ENCODE data around the gene SLCO1A2.

Gene SLCO1A2

DNA sequence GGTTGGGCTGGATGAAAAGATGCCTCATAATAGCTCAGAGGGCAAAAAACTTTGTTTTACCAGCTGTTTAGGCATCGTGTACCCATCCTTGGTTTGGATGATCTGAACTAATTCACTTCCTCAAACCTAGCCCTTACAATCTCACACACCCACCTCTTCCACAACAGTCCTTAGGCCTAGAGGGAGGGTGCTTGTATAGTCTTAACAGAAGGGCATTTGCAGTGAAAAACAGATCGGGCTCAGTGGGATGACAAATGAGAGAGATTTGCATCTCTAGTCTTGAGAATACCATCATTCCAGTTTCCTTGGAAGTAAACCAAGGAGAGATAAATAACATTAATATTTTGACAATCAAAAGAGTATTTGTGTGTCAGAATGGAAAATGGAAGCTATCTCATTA is 11.0 kb downstream of the SLCO1A2 start:
- Histone ChIP-seq H3K27ac (ENCODE audit: low read length) (peak overlapping the region; percentile 59), H3K4me3 (ENCODE audit: low read length) (peak overlapping the region; percentile 24; the same call in 1 of the 2 replicates), H3K27me3 (ENCODE audit: insufficient read depth, low read length) (no peaks in the 10 kb centered on the region), H3K9ac (ENCODE audit: low read depth, low read length) (peak overlapping the region; percentile 49; the same call in 1 of the 2 replicates), H3K4me1 (ENCODE audit: insufficient read depth, low read length) (peaks cover 19% of the 10 kb centered on the region; the same call in 1 of the 2 replicates), H3K36me3 (ENCODE audit: insufficient read depth, low read depth, low read length) (peaks cover 6% of the 10 kb centered on the region), H3K9me3 (ENCODE audit: insufficient read depth, low read depth, low read length) (peaks cover 32% of the 10 kb centered on the region)

DNA sequence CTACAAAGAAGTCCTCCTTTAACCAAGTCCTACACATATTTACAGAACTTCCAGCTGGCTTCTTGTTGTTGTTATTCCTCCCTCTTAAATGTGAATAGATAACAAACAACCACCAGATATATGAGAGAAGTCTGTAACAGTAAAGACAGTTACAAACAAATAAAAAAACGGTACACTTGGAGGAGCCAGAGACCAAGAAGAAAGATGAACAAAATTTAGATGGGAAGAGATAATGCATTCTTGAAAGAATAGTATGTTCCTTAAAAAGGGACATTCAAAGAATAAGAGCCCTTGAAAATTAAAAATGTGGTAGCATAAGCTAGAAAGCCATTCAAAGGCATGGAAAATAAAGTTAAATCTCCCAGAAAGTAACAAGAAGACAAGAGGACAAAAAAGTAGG is 25.9 kb downstream of the SLCO1A2 start:
- Histone ChIP-seq H3K9me3 (ENCODE audit: insufficient read depth, low read depth, low read length) (no peaks in the 10 kb centered on the region), H3K27me3 (ENCODE audit: insufficient read depth, low read length) (no peaks in the 10 kb centered on the region), H3K9ac (ENCODE audit: low read depth, low read length) (no peak overlapping the region), H3K4me1 (ENCODE audit: insufficient read depth, low read length) (no peaks in the 10 kb centered on the region), H3K27ac (ENCODE audit: low read length) (no peak overlapping the region), H3K4me3 (ENCODE audit: low read length) (no peak overlapping the region), H3K36me3 (ENCODE audit: insufficient read depth, low read depth, low read length) (no peaks in the 10 kb centered on the region)

DNA sequence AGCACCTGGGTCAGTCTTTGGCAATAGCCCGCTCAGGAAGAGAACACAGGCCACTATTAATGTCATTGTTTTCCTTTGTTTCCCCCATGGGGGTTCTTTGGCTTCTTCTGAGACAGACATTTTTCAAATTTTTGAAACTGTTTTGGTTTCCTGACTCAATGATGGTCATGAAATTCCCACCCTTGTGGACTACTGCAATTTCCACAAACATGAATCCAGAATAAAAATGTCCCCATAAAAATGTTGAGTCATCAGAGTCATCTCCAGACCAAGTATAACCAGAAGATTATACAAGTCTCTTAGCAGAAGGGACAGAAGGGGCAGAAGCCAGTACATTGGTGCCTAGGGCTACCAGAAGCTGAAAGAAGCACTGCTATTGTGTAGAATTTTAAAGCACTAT is 29.1 kb downstream of the SLCO1A2 start:
- H3K27me3 ChIP-seq (ENCODE audit: insufficient read depth, low read length), result no peaks in the 10 kb centered on the region
- H3K4me1 ChIP-seq (ENCODE audit: insufficient read depth, low read length), result no peaks in the 10 kb centered on the region
- no peaks in the 10 kb centered on the region for H3K36me3 ChIP-seq (ENCODE audit: insufficient read depth, low read depth, low read length)
- H3K27ac ChIP-seq (ENCODE audit: low read length), result no peak overlapping the region
- H3K4me3 ChIP-seq (ENCODE audit: low read length), result no peak overlapping the region
- H3K9ac ChIP-seq (ENCODE audit: low read depth, low read length), result no peak overlapping the region
- no peaks in the 10 kb centered on the region for H3K9me3 ChIP-seq (ENCODE audit: insufficient read depth, low read depth, low read length)

DNA sequence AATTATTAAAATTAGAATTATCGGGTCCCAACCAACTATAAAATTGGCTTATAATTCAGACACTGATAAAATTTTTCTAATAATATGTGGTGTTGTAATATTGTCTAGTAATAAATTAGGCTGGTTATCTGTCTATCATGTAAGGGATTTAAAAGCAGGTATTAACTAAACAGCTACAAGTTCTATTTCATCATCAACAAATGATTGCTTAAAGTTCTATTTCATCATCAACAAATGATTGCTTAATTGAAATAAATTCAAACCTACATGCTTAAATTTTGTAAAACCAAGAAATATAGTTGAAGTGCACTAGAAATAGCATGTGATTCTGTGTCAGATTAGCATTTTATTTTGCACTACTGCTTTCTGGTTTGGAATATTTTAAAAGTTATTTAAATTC is 34.1 kb downstream of the SLCO1A2 start:
- Histone ChIP-seq H3K9me3 (ENCODE audit: insufficient read depth, low read depth, low read length) (no peaks in the 10 kb centered on the region), H3K27ac (ENCODE audit: low read length) (no peak overlapping the region), H3K9ac (ENCODE audit: low read depth, low read length) (no peak overlapping the region), H3K36me3 (ENCODE audit: insufficient read depth, low read depth, low read length) (no peaks in the 10 kb centered on the region), H3K4me3 (ENCODE audit: low read length) (no peak overlapping the region), H3K27me3 (ENCODE audit: insufficient read depth, low read length) (no peaks in the 10 kb centered on the region), H3K4me1 (ENCODE audit: insufficient read depth, low read length) (no peaks in the 10 kb centered on the region)

DNA sequence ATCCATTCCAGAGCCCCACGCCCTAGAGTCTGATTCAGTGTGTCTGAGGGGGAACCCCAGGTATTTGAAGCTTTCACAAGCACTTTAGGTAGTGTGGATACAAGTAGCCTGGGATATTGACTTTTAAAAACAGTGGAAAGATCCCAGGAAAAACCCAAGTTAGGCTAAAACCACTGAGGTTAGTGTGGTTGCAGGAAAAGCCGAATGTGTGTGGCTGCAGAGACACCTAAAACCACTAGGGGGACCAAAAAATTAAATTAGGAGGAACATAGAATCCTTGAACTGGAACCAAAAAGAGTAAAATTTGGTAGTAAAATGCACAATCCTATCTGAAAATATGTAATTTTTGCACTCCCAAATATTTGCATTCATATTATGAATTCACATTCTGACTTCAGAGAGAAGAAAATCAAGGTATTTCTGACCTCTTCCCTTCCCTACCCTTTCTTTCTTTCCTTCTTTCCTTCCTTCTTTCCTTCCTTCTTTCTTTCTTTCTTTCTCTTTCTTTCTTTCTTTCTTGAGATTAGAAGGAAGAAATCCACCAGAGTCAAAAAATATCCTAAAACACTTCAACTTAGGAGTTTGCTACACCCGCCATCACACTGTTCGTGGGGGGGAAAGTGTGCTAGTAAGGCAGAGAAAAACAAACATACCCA is 37.8 kb downstream of the SLCO1A2 start:
- H3K27me3 ChIP-seq (ENCODE audit: insufficient read depth, low read length), result no peaks in the 10 kb centered on the region
- no peaks in the 10 kb centered on the region for H3K9me3 ChIP-seq (ENCODE audit: insufficient read depth, low read depth, low read length)
- no peak overlapping the region for H3K4me3 ChIP-seq (ENCODE audit: low read length)
- no peak overlapping the region for H3K27ac ChIP-seq (ENCODE audit: low read length)
- no peaks in the 10 kb centered on the region for H3K4me1 ChIP-seq (ENCODE audit: insufficient read depth, low read length)
- H3K36me3 ChIP-seq (ENCODE audit: insufficient read depth, low read depth, low read length), result no peaks in the 10 kb centered on the region
- no peak overlapping the region for H3K9ac ChIP-seq (ENCODE audit: low read depth, low read length)

DNA sequence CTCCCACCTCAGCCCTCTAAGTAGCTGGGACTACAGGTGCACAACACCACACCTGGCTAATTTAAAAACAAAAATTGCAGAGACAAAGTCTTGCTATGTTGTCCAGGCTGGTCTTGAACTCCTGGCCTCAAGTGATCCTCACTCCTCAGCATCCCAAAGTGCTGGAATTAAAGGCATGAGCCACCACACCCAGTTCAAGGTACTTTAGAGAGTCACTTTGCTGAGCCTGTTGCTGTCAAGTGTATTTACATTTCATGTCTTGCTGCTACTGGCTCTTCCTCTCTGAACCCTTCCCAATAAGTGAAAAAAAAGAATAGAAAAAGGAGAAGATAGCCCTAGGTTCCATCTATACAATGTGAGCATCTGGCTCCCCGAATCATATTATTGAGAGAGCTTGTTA is 38.4 kb downstream of the SLCO1A2 start:
- Histone ChIP-seq H3K9ac (ENCODE audit: low read depth, low read length) (no peak overlapping the region), H3K27ac (ENCODE audit: low read length) (no peak overlapping the region), H3K9me3 (ENCODE audit: insufficient read depth, low read depth, low read length) (no peaks in the 10 kb centered on the region), H3K36me3 (ENCODE audit: insufficient read depth, low read depth, low read length) (no peaks in the 10 kb centered on the region), H3K27me3 (ENCODE audit: insufficient read depth, low read length) (no peaks in the 10 kb centered on the region), H3K4me1 (ENCODE audit: insufficient read depth, low read length) (no peaks in the 10 kb centered on the region), H3K4me3 (ENCODE audit: low read length) (no peak overlapping the region)

DNA sequence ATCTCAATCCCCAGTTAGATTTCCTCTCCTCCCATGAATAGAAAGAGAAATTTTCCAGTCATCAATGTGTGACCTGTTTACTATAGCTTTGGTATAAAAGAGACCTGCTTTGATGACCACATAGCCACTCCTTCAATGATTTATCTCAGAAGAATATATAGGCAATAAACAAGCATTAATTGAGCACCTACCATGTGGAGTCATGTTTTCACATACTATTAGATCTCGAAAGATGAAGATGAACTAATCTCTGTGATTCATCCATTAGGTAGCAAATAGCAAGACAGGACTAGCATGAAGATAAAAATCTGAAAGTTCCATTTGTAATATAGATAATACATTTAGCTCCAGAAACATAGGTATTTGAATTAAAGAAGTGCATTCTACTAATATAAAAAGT is 40.5 kb downstream of the SLCO1A2 start:
- Histone ChIP-seq H3K36me3 (ENCODE audit: insufficient read depth, low read depth, low read length) (no peaks in the 10 kb centered on the region), H3K4me3 (ENCODE audit: low read length) (no peak overlapping the region), H3K27me3 (ENCODE audit: insufficient read depth, low read length) (no peaks in the 10 kb centered on the region), H3K9ac (ENCODE audit: low read depth, low read length) (no peak overlapping the region), H3K9me3 (ENCODE audit: insufficient read depth, low read depth, low read length) (no peaks in the 10 kb centered on the region), H3K27ac (ENCODE audit: low read length) (no peak overlapping the region), H3K4me1 (ENCODE audit: insufficient read depth, low read length) (no peaks in the 10 kb centered on the region)

DNA sequence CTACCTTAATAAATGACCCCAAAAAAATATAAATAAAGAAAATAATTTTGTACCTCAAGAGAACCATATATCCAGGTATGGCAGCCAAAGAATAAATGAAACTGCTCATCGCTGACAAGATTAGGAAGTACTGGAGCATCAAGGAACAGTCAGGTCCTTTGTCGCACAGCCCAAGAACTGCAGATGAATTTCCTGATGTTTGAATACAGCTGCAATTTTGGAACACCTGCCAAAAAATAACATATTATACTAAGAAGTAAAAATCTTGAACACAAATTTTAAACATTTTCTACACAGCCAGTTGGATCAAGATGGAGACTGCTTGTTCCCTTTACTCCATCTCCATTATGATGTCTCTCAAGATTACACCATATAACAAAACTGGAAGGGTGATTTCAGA is 42.6 kb downstream of the SLCO1A2 start:
- Histone ChIP-seq H3K9ac (ENCODE audit: low read depth, low read length) (no peak overlapping the region), H3K4me3 (ENCODE audit: low read length) (no peak overlapping the region), H3K27me3 (ENCODE audit: insufficient read depth, low read length) (no peaks in the 10 kb centered on the region), H3K36me3 (ENCODE audit: insufficient read depth, low read depth, low read length) (no peaks in the 10 kb centered on the region), H3K9me3 (ENCODE audit: insufficient read depth, low read depth, low read length) (no peaks in the 10 kb centered on the region), H3K27ac (ENCODE audit: low read length) (no peak overlapping the region), H3K4me1 (ENCODE audit: insufficient read depth, low read length) (no peaks in the 10 kb centered on the region)

DNA sequence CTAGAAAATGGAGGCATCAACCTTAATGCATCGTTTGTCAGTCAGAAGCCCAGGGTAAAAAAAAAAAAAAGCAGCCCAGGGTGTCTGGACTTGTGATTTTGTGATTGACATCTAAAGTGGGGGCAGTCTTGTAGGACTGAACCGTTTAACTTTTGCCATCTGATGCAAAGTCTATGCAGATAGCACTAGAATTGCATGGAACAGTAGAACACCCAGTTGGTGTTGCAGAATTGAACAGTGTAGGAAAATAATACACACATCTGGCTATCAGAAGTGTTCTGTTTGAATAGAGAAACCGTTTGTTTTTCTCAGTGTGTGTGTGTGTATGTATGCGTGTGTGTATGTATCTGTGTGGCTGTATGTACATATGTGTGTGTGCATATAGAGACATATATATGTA is 45.0 kb downstream of the SLCO1A2 start:
- Histone ChIP-seq H3K4me3 (ENCODE audit: low read length) (no peak overlapping the region), H3K27me3 (ENCODE audit: insufficient read depth, low read length) (no peaks in the 10 kb centered on the region), H3K27ac (ENCODE audit: low read length) (no peak overlapping the region), H3K36me3 (ENCODE audit: insufficient read depth, low read depth, low read length) (no peaks in the 10 kb centered on the region), H3K9ac (ENCODE audit: low read depth, low read length) (no peak overlapping the region), H3K4me1 (ENCODE audit: insufficient read depth, low read length) (no peaks in the 10 kb centered on the region), H3K9me3 (ENCODE audit: insufficient read depth, low read depth, low read length) (no peaks in the 10 kb centered on the region)

DNA sequence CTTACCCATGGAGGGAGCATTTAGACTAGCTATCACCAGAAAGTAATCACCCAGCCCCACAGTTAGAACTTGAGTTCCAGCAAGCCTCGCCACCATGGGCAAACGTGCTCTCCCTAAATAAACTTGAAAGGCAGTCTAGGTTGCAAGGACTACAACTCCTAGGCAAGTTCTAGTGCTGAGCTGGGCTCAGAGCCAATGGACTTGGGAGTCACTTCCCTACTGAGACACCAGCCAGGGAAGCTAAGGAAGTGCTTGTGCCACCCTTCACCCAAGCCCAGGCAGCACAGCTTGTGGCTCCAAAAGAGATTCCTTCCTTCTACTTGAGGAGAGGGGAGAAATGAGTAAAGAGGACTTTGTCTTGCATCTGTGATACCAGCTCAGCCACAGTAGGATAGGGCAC is 57.9 kb downstream of the SLCO1A2 start:
- Histone ChIP-seq H3K36me3 (ENCODE audit: insufficient read depth, low read depth, low read length) (no peaks in the 10 kb centered on the region), H3K9me3 (ENCODE audit: insufficient read depth, low read depth, low read length) (no peaks in the 10 kb centered on the region), H3K27me3 (ENCODE audit: insufficient read depth, low read length) (no peaks in the 10 kb centered on the region)

DNA sequence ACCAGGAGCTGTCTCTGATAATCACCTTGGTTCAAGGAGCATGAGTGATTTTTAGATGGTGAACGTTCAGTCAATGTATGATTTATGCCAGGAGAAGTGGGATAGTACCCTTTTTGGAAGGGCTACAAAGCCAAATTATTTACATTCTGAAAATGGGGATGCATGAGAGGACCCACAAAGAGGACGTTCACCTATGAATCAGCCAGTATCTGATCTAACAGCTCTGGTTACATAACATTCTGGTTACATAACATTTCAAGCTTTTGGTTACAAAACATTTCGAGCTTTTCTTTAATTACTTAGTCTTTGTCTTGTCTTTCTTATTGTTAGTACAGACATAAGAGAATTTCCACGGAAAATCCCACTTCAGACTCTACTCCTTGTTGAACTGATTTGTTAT is 68.8 kb downstream of the SLCO1A2 start:
- no peaks in the 10 kb centered on the region for H3K27me3 ChIP-seq (ENCODE audit: insufficient read depth, low read length)

More for the DNA sequence above, 57.9 kb downstream of the SLCO1A2 start:
- Histone ChIP-seq H3K4me3 (ENCODE audit: low read length) (no peak overlapping the region), H3K9ac (ENCODE audit: low read depth, low read length) (no peak overlapping the region), H3K27ac (ENCODE audit: low read length) (no peak overlapping the region), H3K4me1 (ENCODE audit: insufficient read depth, low read length) (no peaks in the 10 kb centered on the region)

DNA sequence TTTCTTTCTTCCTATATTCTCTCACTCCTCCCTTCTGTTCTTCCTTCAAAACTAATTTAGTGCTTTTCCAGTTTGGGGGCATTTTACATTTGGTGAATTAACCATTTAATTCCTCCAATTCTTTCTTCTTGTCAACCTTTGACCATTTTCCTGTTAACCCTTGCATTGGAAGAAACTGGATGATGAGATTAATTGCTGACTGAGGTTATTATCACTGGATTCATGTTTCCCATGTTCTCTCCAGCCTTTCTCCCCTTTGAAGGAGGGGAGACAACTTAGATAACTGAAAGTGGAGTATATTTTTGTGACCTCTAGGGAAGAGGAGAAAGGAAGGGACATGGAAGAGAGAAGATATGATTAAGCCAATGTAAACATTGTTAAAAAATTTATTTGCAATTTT is 70.5 kb downstream of the SLCO1A2 start:
- H3K27ac ChIP-seq (ENCODE audit: low read length), result no peak overlapping the region
- H3K9ac ChIP-seq (ENCODE audit: low read depth, low read length), result no peak overlapping the region
- no peak overlapping the region for H3K4me3 ChIP-seq (ENCODE audit: low read length)
- H3K4me1 ChIP-seq (ENCODE audit: insufficient read depth, low read length), result no peaks in the 10 kb centered on the region
- H3K9me3 ChIP-seq (ENCODE audit: insufficient read depth, low read depth, low read length), result peaks cover 13% of the 10 kb centered on the region; the same call in 1 of the 2 replicates
- H3K27me3 ChIP-seq (ENCODE audit: insufficient read depth, low read length), result no peaks in the 10 kb centered on the region
- H3K36me3 ChIP-seq (ENCODE audit: insufficient read depth, low read depth, low read length), result no peaks in the 10 kb centered on the region

More for the DNA sequence above, 68.8 kb downstream of the SLCO1A2 start:
- no peak overlapping the region for H3K4me3 ChIP-seq (ENCODE audit: low read length)
- H3K9me3 ChIP-seq (ENCODE audit: insufficient read depth, low read depth, low read length), result peaks cover 13% of the 10 kb centered on the region; the same call in 1 of the 2 replicates
- H3K9ac ChIP-seq (ENCODE audit: low read depth, low read length), result no peak overlapping the region
- H3K27ac ChIP-seq (ENCODE audit: low read length), result no peak overlapping the region
- no peaks in the 10 kb centered on the region for H3K36me3 ChIP-seq (ENCODE audit: insufficient read depth, low read depth, low read length)
- no peaks in the 10 kb centered on the region for H3K4me1 ChIP-seq (ENCODE audit: insufficient read depth, low read length)

Data from iPS-20b (cell line).